Measurements from ENCODE around the gene GET4.
"Not testable (repeated sequence)": the region's sequence is repeated elsewhere in the genome, so short reads cannot be mapped to it uniquely, and the experiment has no call there.

GRCh38 chr7:924042-924441 is 47.7 kb downstream of the GET4 start:
- not testable (repeated sequence) for TF ChIP-seq YY2 (tag by site-specific recombination; IDR thresholded peaks at IDR 0.05); ZNF324 (tag by site-specific recombination; IDR thresholded peaks at IDR 0.05); ZNF768 (tag by site-specific recombination; IDR thresholded peaks at IDR 0.05); PRDM10 (tag by site-specific recombination; IDR thresholded peaks at IDR 0.05); ZBTB10 (tag by site-specific recombination; IDR thresholded peaks at IDR 0.05); GLI2 (tag by site-specific recombination; IDR thresholded peaks at IDR 0.05; ENCODE audit: borderline replicate concordance, low read depth); ZNF704 (tag by site-specific recombination; IDR thresholded peaks at IDR 0.05)
